ENCODE data around the gene LRRC51.

DNA sequence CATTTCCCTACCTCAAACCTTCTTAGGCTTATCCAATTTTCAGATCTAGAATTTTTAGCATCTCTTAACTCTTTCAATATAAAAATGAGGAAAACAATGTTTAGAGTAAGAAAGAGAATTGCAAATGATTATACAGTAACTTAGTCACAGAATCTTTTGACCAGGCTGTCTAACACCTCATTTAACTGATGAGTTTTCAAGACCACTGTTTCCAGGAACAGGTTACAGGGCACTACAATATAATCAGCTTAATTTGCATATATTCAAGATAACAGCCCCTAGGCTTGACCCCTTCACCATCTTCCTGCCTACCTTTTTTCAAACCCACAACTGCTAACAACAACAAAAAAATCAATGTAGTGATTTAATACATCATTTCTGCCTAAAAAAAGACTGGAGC lies 13.0 kb upstream of the LRRC51 start:
- TF ChIP-seq, protein P1, sequence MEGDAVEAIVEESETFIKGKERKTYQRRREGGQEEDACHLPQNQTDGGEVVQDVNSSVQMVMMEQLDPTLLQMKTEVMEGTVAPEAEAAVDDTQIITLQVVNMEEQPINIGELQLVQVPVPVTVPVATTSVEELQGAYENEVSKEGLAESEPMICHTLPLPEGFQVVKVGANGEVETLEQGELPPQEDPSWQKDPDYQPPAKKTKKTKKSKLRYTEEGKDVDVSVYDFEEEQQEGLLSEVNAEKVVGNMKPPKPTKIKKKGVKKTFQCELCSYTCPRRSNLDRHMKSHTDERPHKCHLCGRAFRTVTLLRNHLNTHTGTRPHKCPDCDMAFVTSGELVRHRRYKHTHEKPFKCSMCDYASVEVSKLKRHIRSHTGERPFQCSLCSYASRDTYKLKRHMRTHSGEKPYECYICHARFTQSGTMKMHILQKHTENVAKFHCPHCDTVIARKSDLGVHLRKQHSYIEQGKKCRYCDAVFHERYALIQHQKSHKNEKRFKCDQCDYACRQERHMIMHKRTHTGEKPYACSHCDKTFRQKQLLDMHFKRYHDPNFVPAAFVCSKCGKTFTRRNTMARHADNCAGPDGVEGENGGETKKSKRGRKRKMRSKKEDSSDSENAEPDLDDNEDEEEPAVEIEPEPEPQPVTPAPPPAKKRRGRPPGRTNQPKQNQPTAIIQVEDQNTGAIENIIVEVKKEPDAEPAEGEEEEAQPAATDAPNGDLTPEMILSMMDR (conservative IDR thresholded peaks at IDR 0.05 in 1 of 2, IDR thresholded peaks at IDR 0.05 in 1 of 2; ENCODE audit: low read depth in 1 of 2, low read length in 2 of 2): no peak
- TF ChIP-seq EZH2 (IDR thresholded peaks at IDR 0.05; ENCODE audit: low read length, missing control alignments): no peak
